Keratinocyte (primary cell): ENCODE data around the gene TEAD4. TPM values are rescaled to one million over a fixed set of nuclear protein-coding genes. Genes with fewer than 3 reads are reported as not detected.

ENCODE experiments used
- DNase-seq: peaks from one replicate; pipeline ENCODE4 v3.0.0-alpha.2; 2011; ENCODE audit warnings: low read depth, missing footprints, low spot score
- FAIRE-seq: peaks from 2 replicates; lab custom pipeline; 2011; peaks lifted over from hg19 to GRCh38; lab: Jason Lieb, UNC
- H2AFZ ChIP-seq: 2 replicates; pipeline ENCODE4 v1.6.0; 2012; ENCODE audit warnings: low read length, control low read depth, inconsistent platforms; ENCODE audit not compliant: control insufficient read depth
- H3K27ac ChIP-seq: 2 replicates; pipeline ENCODE4 v1.5.1; 2011; ENCODE audit warnings: low read length; ENCODE audit not compliant: control insufficient read depth, insufficient read depth
- H3K27me3 ChIP-seq: 3 replicates; pipeline ENCODE4 v1.6.0; 2011; ENCODE audit warnings: low read length; ENCODE audit not compliant: control insufficient read depth, insufficient read depth; ENCODE audit errors: extremely low read depth
- H3K36me3 ChIP-seq, 2 experiments: 2 replicates in 1 of 2; 3 replicates in 1 of 2; pipeline ENCODE4 v1.5.1; 2011; ENCODE audit warnings: low read length in 2 of 2, mild to moderate bottlenecking in 1 of 2; ENCODE audit not compliant: control insufficient read depth in 2 of 2, insufficient read depth in 2 of 2; ENCODE audit errors: extremely low read depth in 1 of 2
- H3K4me1 ChIP-seq: 3 replicates; pipeline ENCODE4 v1.5.1; 2011; ENCODE audit warnings: low read length; ENCODE audit not compliant: control insufficient read depth, insufficient read depth; ENCODE audit errors: extremely low read depth
- H3K4me2 ChIP-seq: 3 replicates; pipeline ENCODE4 v1.6.0; 2011; ENCODE audit warnings: low read depth, low read length; ENCODE audit not compliant: control insufficient read depth, insufficient read depth; ENCODE audit errors: extremely low read depth
- H3K4me3 ChIP-seq, 3 experiments: fragments of 200-600 bp in 1 of 3; sonication (generic) in 1 of 3; 2 replicates in 2 of 3; 3 replicates in 1 of 3; pipeline ENCODE4 v1.5.1; 2011 to 2016; ENCODE audit warnings: low read length in 3 of 3, mild to moderate bottlenecking in 3 of 3, control low read depth in 2 of 3, inconsistent platforms in 1 of 3, low read depth in 1 of 3, mixed read lengths in 1 of 3, mixed run types in 1 of 3, moderate library complexity in 1 of 3; ENCODE audit not compliant: control insufficient read depth in 2 of 3, insufficient read depth in 2 of 3; ENCODE audit errors: extremely low read depth in 1 of 3
- H3K79me2 ChIP-seq: 2 replicates; pipeline ENCODE4 v1.6.0; 2012; ENCODE audit warnings: low read length; ENCODE audit not compliant: control insufficient read depth, insufficient read depth
- H3K9ac ChIP-seq: 3 replicates; pipeline ENCODE4 v1.6.0; 2011; ENCODE audit warnings: low read length; ENCODE audit not compliant: control insufficient read depth, insufficient read depth; ENCODE audit errors: extremely low read depth
- H3K9me1 ChIP-seq: 3 replicates; pipeline ENCODE4 v1.6.0; 2011; ENCODE audit warnings: low read length; ENCODE audit not compliant: control insufficient read depth, insufficient read depth; ENCODE audit errors: extremely low read depth
- H3K9me3 ChIP-seq: 2 replicates; pipeline ENCODE4 v1.5.1; 2012; ENCODE audit warnings: low read depth, low read length; ENCODE audit not compliant: control insufficient read depth
- H4K20me1 ChIP-seq: 3 replicates; pipeline ENCODE4 v1.6.0; 2011; ENCODE audit warnings: low read length; ENCODE audit not compliant: control insufficient read depth, insufficient read depth; ENCODE audit errors: extremely low read depth
- EZH2 ChIP-seq: IDR thresholded peaks from one replicate; pipeline ENCODE4 v1.6.1; 2012; ENCODE audit warnings: inconsistent platforms, mild to moderate bottlenecking, low read length, moderate library complexity
- dilution Hi-C: fragments of 300-500 bp; cut with MboI; formaldehyde crosslinking; loops from one replicate; pipeline ENCODE4 v1.7.0; 2020; ENCODE audit warnings: low sequenced_read_pairs; ENCODE audit not compliant: extremely low pct_ligation_motif_present
- polyA plus RNA-seq, 5 experiments: library from polyadenylated mRNA; depleted of rRNA in 3 of 5; stranded (reverse) in 3 of 5; stranded (forward) in 1 of 5; unstranded in 1 of 5; fragments of >200 nt; gene quantifications; 1 replicate in 1 of 5; 2 replicates in 3 of 5; 3 replicates in 1 of 5; pipeline versions ENCODE4 v1.2.1 to v1.2.3, GENCODE V29; 2011 to 2012; ENCODE audit warnings: missing spikeins in 2 of 5, low read depth in 1 of 5, low replicate concordance in 1 of 5
- TF ChIP-seq, protein P1 (sequence below), 3 experiments: IDR thresholded peaks in 1 of 3; conservative IDR thresholded peaks in 1 of 3; optimal IDR thresholded peaks in 1 of 3; 2 replicates in 2 of 3; 3 replicates in 1 of 3; pipeline versions ENCODE3 to v1.5.1; 2011; ENCODE audit warnings: low read length in 3 of 3, mild to moderate bottlenecking in 3 of 3, moderate library complexity in 2 of 3, control low read depth in 1 of 3, inconsistent platforms in 1 of 3; ENCODE audit not compliant: insufficient read depth in 2 of 3; ENCODE audit errors: extremely low read depth in 1 of 3

TEAD4 gene
- polyA plus RNA-seq, 1 donor (not counting 4 experiments of a cell fraction or from before 2014, with no cell fraction given), result 8.1 TPM

DNA sequence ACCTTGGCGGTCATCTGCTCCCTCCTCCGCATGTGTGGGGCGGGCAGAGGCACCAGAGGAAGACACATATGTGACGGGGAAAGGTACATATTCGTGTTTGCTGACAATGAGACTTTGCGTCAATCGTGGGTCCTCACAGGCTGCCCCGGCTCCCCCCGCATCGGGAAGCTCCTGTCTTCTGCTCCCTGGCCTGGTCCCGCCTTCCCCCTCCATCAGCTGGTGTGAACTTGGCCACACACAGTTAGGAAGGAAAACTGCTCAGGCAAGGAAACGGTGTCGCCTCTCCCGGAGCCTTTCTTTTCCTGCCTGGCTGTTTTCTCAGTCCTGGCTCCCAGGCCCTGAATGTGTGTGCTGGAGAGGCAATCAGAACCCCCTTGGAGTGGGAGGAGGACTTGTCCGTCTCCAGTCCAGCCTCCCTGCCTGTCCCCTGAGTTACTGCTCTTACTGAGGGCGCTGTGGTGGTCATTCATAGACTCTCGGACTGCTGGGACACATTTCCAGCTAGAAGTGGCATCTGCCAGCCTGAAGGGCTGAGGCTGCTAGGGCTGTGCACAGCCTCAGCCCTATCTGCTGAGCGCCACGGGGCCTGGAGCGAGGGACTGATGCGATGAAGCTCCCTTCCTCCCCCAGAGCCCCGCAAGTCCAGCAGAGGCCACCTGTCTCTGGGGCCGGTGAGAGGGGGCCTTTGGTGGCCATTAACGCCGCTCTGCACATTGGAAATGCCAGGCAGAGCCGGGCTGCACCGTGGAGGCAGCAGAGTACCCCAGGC is 73.8 kb downstream of the TEAD4 start:
- peaks cover 0 to 3% of the 10 kb centered on the region in 2 experiments for H3K36me3 ChIP-seq
- H3K9me3 ChIP-seq, result no peaks in the 10 kb centered on the region
- no peak overlapping the region for H3K4me2 ChIP-seq
- dilution Hi-C loops, result no loop called here
- no peaks in the 10 kb centered on the region for H3K4me1 ChIP-seq
- H2AFZ ChIP-seq, result no peak overlapping the region
- no peak overlapping the region for H3K4me3 ChIP-seq
- no peak for TF ChIP-seq EZH2
- TF ChIP-seq, protein P1, sequence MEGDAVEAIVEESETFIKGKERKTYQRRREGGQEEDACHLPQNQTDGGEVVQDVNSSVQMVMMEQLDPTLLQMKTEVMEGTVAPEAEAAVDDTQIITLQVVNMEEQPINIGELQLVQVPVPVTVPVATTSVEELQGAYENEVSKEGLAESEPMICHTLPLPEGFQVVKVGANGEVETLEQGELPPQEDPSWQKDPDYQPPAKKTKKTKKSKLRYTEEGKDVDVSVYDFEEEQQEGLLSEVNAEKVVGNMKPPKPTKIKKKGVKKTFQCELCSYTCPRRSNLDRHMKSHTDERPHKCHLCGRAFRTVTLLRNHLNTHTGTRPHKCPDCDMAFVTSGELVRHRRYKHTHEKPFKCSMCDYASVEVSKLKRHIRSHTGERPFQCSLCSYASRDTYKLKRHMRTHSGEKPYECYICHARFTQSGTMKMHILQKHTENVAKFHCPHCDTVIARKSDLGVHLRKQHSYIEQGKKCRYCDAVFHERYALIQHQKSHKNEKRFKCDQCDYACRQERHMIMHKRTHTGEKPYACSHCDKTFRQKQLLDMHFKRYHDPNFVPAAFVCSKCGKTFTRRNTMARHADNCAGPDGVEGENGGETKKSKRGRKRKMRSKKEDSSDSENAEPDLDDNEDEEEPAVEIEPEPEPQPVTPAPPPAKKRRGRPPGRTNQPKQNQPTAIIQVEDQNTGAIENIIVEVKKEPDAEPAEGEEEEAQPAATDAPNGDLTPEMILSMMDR (optimal IDR thresholded peaks at IDR 0.05 in 1 of 3, IDR thresholded peaks at IDR 0.05 in 1 of 3, conservative IDR thresholded peaks at IDR 0.05 in 1 of 3; ENCODE audit: extremely low read depth in 1 of 3, insufficient read depth in 2 of 3, low read length in 3 of 3), result no peak
- H3K79me2 ChIP-seq, result no peaks in the 10 kb centered on the region
- no peaks in the 10 kb centered on the region for H3K27me3 ChIP-seq
- FAIRE-seq, result no peak
- no peaks in the 10 kb centered on the region for H3K9me1 ChIP-seq
- H4K20me1 ChIP-seq, result no peaks in the 10 kb centered on the region
- H3K27ac ChIP-seq, result no peak overlapping the region
- no peak overlapping the region for H3K9ac ChIP-seq
- no peak for DNase-seq

DNA sequence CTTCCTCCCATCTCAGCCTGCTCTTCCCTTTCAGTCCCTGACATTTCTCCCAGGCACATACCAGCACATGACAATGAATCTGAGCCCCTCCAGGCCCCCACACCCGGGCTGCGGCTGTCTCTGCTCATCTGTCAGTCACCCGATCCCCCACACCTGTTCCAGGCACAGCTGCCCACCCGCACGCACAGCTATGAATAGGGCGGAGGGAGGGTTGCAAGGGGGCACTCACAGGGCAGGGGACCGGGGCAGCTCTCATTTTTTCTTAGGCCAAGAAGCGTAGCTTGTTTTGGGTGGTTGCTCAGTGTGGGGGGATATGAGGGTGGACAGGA is 74.3 kb downstream of the TEAD4 start:
- Histone ChIP-seq H3K27me3 (no peaks in the 10 kb centered on the region), H3K4me2 (no peak overlapping the region), H3K9me3 (no peaks in the 10 kb centered on the region), H2AFZ (no peak overlapping the region), H3K79me2 (no peaks in the 10 kb centered on the region), H3K9ac (no peak overlapping the region), H3K4me3 (no peak overlapping the region), H3K27ac (no peak overlapping the region), H3K36me3 (peaks cover 0 to 5% of the 10 kb centered on the region in 2 experiments), H4K20me1 (no peaks in the 10 kb centered on the region), H3K9me1 (no peaks in the 10 kb centered on the region), H3K4me1 (no peaks in the 10 kb centered on the region)
- FAIRE-seq, result no peak
- TF ChIP-seq, protein P1 (optimal IDR thresholded peaks at IDR 0.05 in 1 of 3, IDR thresholded peaks at IDR 0.05 in 1 of 3, conservative IDR thresholded peaks at IDR 0.05 in 1 of 3; ENCODE audit: extremely low read depth in 1 of 3, insufficient read depth in 2 of 3, low read length in 3 of 3), result no peak
- no peak for TF ChIP-seq EZH2
- dilution Hi-C loops, result no loop called here
- no peak for DNase-seq
